Naive thymus-derived CD8-positive, alpha-beta T cell (primary cell): Measurements from ENCODE around the gene LILRA5. TPM values are rescaled to one million over a fixed set of nuclear protein-coding genes. Genes with fewer than 3 reads are reported as not detected.
"Not testable (repeated sequence)": the region's sequence is repeated elsewhere in the genome, so short reads cannot be mapped to it uniquely, and the experiment has no call there.

Experiments used
- ATAC-seq, 2 donors: fragments of 150-1000 bp; cut with Tn5 transposase in 1 of 2; sonication (Bioruptor Pico), chemical (Tn5 transposase) in 1 of 2; 1 replicate in 1 of 2; 2 replicates in 1 of 2; pipeline ENCODE4 v1.10.0; 2021; ENCODE audit warnings: mild to moderate bottlenecking in 2 of 2, moderate library complexity in 2 of 2
- POLR2A ChIA-PET: fragments of 350-600 bp; sonication (Branson Sonifier 250); formaldehyde crosslinking; loops from one replicate; lab custom pipeline; 2021; ENCODE audit warnings: antibody characterized with exemption; lab: Charles Lee
- DNase-seq, 10 donors: peaks; one replicate each; pipeline versions ENCODE4 v3.0.0 to v3.0.0-alpha.2; 2020 to 2022
- H3K27ac Mint-ChIP-seq, 10 donors: one replicate each; pipeline ENCODE4 v1.8.0; 2020 to 2022; ENCODE audit warnings: mild to moderate bottlenecking in 10 of 10, mixed read lengths in 10 of 10, moderate library complexity in 4 of 10, inconsistent platforms in 1 of 10
- H3K27me3 Mint-ChIP-seq, 5 donors: one replicate each; pipeline ENCODE4 v1.8.0; 2021 to 2022; ENCODE audit warnings: mixed read lengths in 5 of 5
- H3K36me3 Mint-ChIP-seq, 3 donors: one replicate each; pipeline ENCODE4 v1.8.0; 2020 to 2022; ENCODE audit warnings: mixed read lengths in 3 of 3, mild to moderate bottlenecking in 2 of 3, inconsistent platforms in 1 of 3
- H3K4me1 Mint-ChIP-seq, 4 donors: one replicate each; pipeline ENCODE4 v1.8.0; 2021 to 2022; ENCODE audit warnings: mixed read lengths in 4 of 4
- H3K4me3 Mint-ChIP-seq, 10 donors: one replicate each; pipeline ENCODE4 v1.8.0; 2020 to 2022; ENCODE audit warnings: mild to moderate bottlenecking in 10 of 10, mixed read lengths in 10 of 10, moderate library complexity in 6 of 10, inconsistent platforms in 1 of 10
- H3K9me3 Mint-ChIP-seq, 9 donors: one replicate each; pipeline ENCODE4 v1.8.0; 2020 to 2022; ENCODE audit warnings: mixed read lengths in 9 of 9, mild to moderate bottlenecking in 3 of 9, inconsistent platforms in 1 of 9, moderate library complexity in 1 of 9
- polyA plus RNA-seq, 3 donors: library from polyadenylated mRNA; unstranded; fragments of 300-500 nt; fragmentation: Illumina TruSeq; gene quantifications; one replicate each; pipeline ENCODE4 v1.2.3, GENCODE V29; 2021
- total RNA-seq, 8 experiments: library from RNA in 2 of 8; stranded (reverse) in 2 of 8; gene quantifications; one replicate each; pipeline ENCODE4 v1.2.3 and lab custom pipeline; 2021 to 2026

LILRA5 gene
- total and polyA plus RNA-seq, 5 experiments from 2014 or later = 0.32 TPM; not detected in 4

GRCh38 chr19:54297759-54298305 lies 15.1 kb downstream of the LILRA5 start:
- peaks cover 8 to 29% (median 20%) of the 10 kb centered on the region in 5 donors for H3K27me3 Mint-ChIP-seq
- peaks cover 0 to 14% (median 0%) of the 10 kb centered on the region in 3 donors for H3K36me3 Mint-ChIP-seq
- ATAC-seq (no peak), DNase-seq (no peak)
- peaks cover 0 to 3% (median 0%) of the 10 kb centered on the region in 4 donors for H3K4me1 Mint-ChIP-seq
- peak overlapping the region in 1 of 10 donors; percentile 30 for H3K27ac Mint-ChIP-seq
- POLR2A ChIA-PET = interaction anchor here (0.6 kb wide), 1 partner anchor 1866 kb away, joined by 7 read pairs; no protein-coding TSS in a partner anchor
- peaks cover 0 to 19% (median 8%) of the 10 kb centered on the region in 9 donors for H3K9me3 Mint-ChIP-seq
- no peak overlapping the region for H3K4me3 Mint-ChIP-seq

- ATAC-seq (no peak), DNase-seq (no peak)
- H3K27me3 Mint-ChIP-seq = peaks cover 8 to 37% (median 26%) of the 10 kb centered on the region in 5 donors
- POLR2A ChIA-PET = no interaction called here
- peaks cover 0 to 19% (median 8%) of the 10 kb centered on the region in 9 donors for H3K9me3 Mint-ChIP-seq
- H3K27ac Mint-ChIP-seq = no peak overlapping the region
- peaks cover 0 to 14% (median 0%) of the 10 kb centered on the region in 3 donors for H3K36me3 Mint-ChIP-seq
- H3K4me3 Mint-ChIP-seq = no peak overlapping the region
- peaks cover 0 to 6% (median 0%) of the 10 kb centered on the region in 4 donors for H3K4me1 Mint-ChIP-seq
Measured at GRCh38 chr19:54294539-54294938, 18.4 kb downstream of the LILRA5 start.

- H3K36me3 Mint-ChIP-seq, H3K4me3 Mint-ChIP-seq, DNase-seq, H3K27ac Mint-ChIP-seq, ATAC-seq, POLR2A ChIA-PET: not testable (repeated sequence)
- Mint-ChIP-seq H3K27me3 (peaks cover 7 to 39% (median 13%) of the 10 kb centered on the region in 5 donors), H3K4me1 (peaks cover 2 to 32% (median 12%) of the 10 kb centered on the region in 4 donors), H3K9me3 (peaks cover 0 to 12% (median 6%) of the 10 kb centered on the region in 9 donors)
Measured at GRCh38 chr19:54289160-54289559, 23.8 kb downstream of the LILRA5 start.

- no peaks in the 10 kb centered on the region for H3K36me3 Mint-ChIP-seq
- POLR2A ChIA-PET = no interaction called here
- H3K9me3 Mint-ChIP-seq = no peaks in the 10 kb centered on the region
- ATAC-seq = no peak
- H3K27ac Mint-ChIP-seq = no peak overlapping the region
- DNase-seq = no peak
- H3K4me3 Mint-ChIP-seq = no peak overlapping the region
- H3K4me1 Mint-ChIP-seq = peaks cover 2 to 46% (median 12%) of the 10 kb centered on the region in 4 donors
- H3K27me3 Mint-ChIP-seq = peaks cover 2 to 24% (median 4%) of the 10 kb centered on the region in 5 donors
Measured at GRCh38 chr19:54287456-54287855, 25.5 kb downstream of the LILRA5 start.

GRCh38 chr19:54286283-54286682 lies 26.7 kb downstream of the LILRA5 start:
- Mint-ChIP-seq H3K27ac (peak overlapping the region in 1 of 10 donors; percentile 68), H3K27me3 (peaks cover 7 to 31% (median 12%) of the 10 kb centered on the region in 5 donors), H3K4me1 (peaks cover 2 to 55% (median 12%) of the 10 kb centered on the region in 4 donors), H3K4me3 (peak overlapping the region in 1 of 10 donors; percentile 20)
- DNase-seq, H3K9me3 Mint-ChIP-seq, H3K36me3 Mint-ChIP-seq, POLR2A ChIA-PET: not testable (repeated sequence)
- ATAC-seq = peak in 1 of 2 donors; percentile 20

- Mint-ChIP-seq H3K27me3 (peaks cover 12 to 33% (median 14%) of the 10 kb centered on the region in 5 donors), H3K27ac (peak overlapping the region in 1 of 10 donors; percentile 50), H3K4me1 (peaks cover 2 to 62% (median 12%) of the 10 kb centered on the region in 4 donors)
- H3K4me3 Mint-ChIP-seq, H3K9me3 Mint-ChIP-seq, POLR2A ChIA-PET, H3K36me3 Mint-ChIP-seq: not testable (repeated sequence)
- DNase-seq (peak in 1 of 10 donors; percentile 5), ATAC-seq (peak in 1 of 2 donors; percentile 39)
Measured at GRCh38 chr19:54285427-54286056, 27.4 kb downstream of the LILRA5 start.

- POLR2A ChIA-PET = interaction anchor here (0.5 kb wide), 1 partner anchor 165 kb away, joined by 8 read pairs; no protein-coding TSS in a partner anchor
- H3K36me3 Mint-ChIP-seq = no peaks in the 10 kb centered on the region
- peak overlapping the region in 1 of 10 donors; percentile 39 for H3K4me3 Mint-ChIP-seq
- peaks cover 2 to 50% (median 12%) of the 10 kb centered on the region in 4 donors for H3K4me1 Mint-ChIP-seq
- H3K27ac Mint-ChIP-seq = no peak overlapping the region
- peaks cover 15 to 43% (median 30%) of the 10 kb centered on the region in 5 donors for H3K27me3 Mint-ChIP-seq
- no peak for ATAC-seq
- DNase-seq = no peak
- no peaks in the 10 kb centered on the region for H3K9me3 Mint-ChIP-seq
Measured at GRCh38 chr19:54282686-54283470, 30.1 kb downstream of the LILRA5 start.

- H3K4me3 Mint-ChIP-seq, DNase-seq, H3K36me3 Mint-ChIP-seq, POLR2A ChIA-PET, ATAC-seq, H3K9me3 Mint-ChIP-seq: not testable (repeated sequence)
- Mint-ChIP-seq H3K4me1 (peaks cover 2 to 46% (median 11%) of the 10 kb centered on the region in 4 donors), H3K27me3 (peaks cover 15 to 47% (median 31%) of the 10 kb centered on the region in 5 donors), H3K27ac (peak overlapping the region in 2 of 10 donors; percentile 11 to 68)
Measured at GRCh38 chr19:54281729-54282075, 31.3 kb downstream of the LILRA5 start.

- Mint-ChIP-seq H3K27me3 (peaks cover 15 to 51% (median 31%) of the 10 kb centered on the region in 5 donors), H3K4me3 (peak within 1 kb of the TSS in 1 of 10 donors; percentile 82), H3K27ac (peak within 1 kb of the TSS in 3 of 10 donors; percentile 11 to 68 (median 67)), H3K9me3 (no peaks in the 10 kb centered on the region), H3K36me3 (no peaks in the 10 kb centered on the region), H3K4me1 (peaks cover under 1 to 44% (median 10%) of the 10 kb centered on the region in 4 donors)
- POLR2A ChIA-PET = no interaction called here
- DNase-seq (no peak), ATAC-seq (no peak)
Measured at GRCh38 chr19:54281007-54281728, 31.8 kb downstream of the LILRA5 start, which contains the start of gene LILRB2. LILRB2 (minus strand) TSS chr19:54281110; CDS start chr19:54280496, 614 bp downstream.

- peak overlapping the region in 1 of 10 donors; percentile 82 for H3K4me3 Mint-ChIP-seq
- ATAC-seq, DNase-seq, H3K9me3 Mint-ChIP-seq, H3K36me3 Mint-ChIP-seq, H3K27ac Mint-ChIP-seq, POLR2A ChIA-PET: not testable (repeated sequence)
- peaks cover 15 to 55% (median 33%) of the 10 kb centered on the region in 5 donors for H3K27me3 Mint-ChIP-seq
- peaks cover 0 to 38% (median 6%) of the 10 kb centered on the region in 4 donors for H3K4me1 Mint-ChIP-seq
Measured at GRCh38 chr19:54280441-54280840, 32.5 kb downstream of the LILRA5 start.

GRCh38 chr19:54280025-54280424 lies 32.9 kb downstream of the LILRA5 start:
- Mint-ChIP-seq H3K4me3 (peak overlapping the region in 1 of 10 donors; percentile 82), H3K4me1 (peaks cover 0 to 37% (median 5%) of the 10 kb centered on the region in 4 donors), H3K27me3 (peaks cover 15 to 57% (median 35%) of the 10 kb centered on the region in 5 donors), H3K27ac (peak overlapping the region in 1 of 10 donors; percentile 67)
- POLR2A ChIA-PET, H3K36me3 Mint-ChIP-seq, ATAC-seq, H3K9me3 Mint-ChIP-seq, DNase-seq: not testable (repeated sequence)
